ENCODE data around the gene ERMARD.

The ERMARD gene

GRCh38 chr6:169811521-169812256 is 60.3 kb downstream of the ERMARD start:
- no peak for DNase-seq (ENCODE audit: low read depth)
- TF ChIP-seq MYC (IDR thresholded peaks at IDR 0.05; ENCODE audit: low read depth, low read length) (no peak), POLR2A (IDR thresholded peaks at IDR 0.05; ENCODE audit: extremely low read depth, insufficient read length) (no peak), MAX (IDR thresholded peaks at IDR 0.05; ENCODE audit: low read depth, low read length) (no peak), CTCF (IDR thresholded peaks at IDR 0.05; ENCODE audit: low read depth, low read length) (no peak)
- H3K4me3 ChIP-seq (ENCODE audit: low read depth, low read length): no peak overlapping the region

- H3K4me3 ChIP-seq (ENCODE audit: low read depth, low read length): no peak overlapping the region
- no peak for DNase-seq (ENCODE audit: low read depth)
- TF ChIP-seq MYC (IDR thresholded peaks at IDR 0.05; ENCODE audit: low read depth, low read length) (no peak), MAX (IDR thresholded peaks at IDR 0.05; ENCODE audit: low read depth, low read length) (no peak), POLR2A (IDR thresholded peaks at IDR 0.05; ENCODE audit: extremely low read depth, insufficient read length) (no peak), CTCF (IDR thresholded peaks at IDR 0.05; ENCODE audit: low read depth, low read length) (no peak)
These were observed 60.8 kb downstream of the ERMARD start for GRCh38 chr6:169812257-169812644.

GRCh38 chr6:169813969-169814368 is 62.5 kb downstream of the ERMARD start:
- no peak for TF ChIP-seq MAX (IDR thresholded peaks at IDR 0.05; ENCODE audit: low read depth, low read length)
- no peak overlapping the region for H3K4me3 ChIP-seq (ENCODE audit: low read depth, low read length)

GRCh38 chr6:169816054-169816453 is 64.6 kb downstream of the ERMARD start:
- no peak overlapping the region for H3K4me3 ChIP-seq (ENCODE audit: low read depth, low read length)
- TF ChIP-seq POLR2A (IDR thresholded peaks at IDR 0.05; ENCODE audit: extremely low read depth, insufficient read length): no peak
- no peak for TF ChIP-seq MAX (IDR thresholded peaks at IDR 0.05; ENCODE audit: low read depth, low read length)
- TF ChIP-seq MYC (IDR thresholded peaks at IDR 0.05; ENCODE audit: low read depth, low read length): no peak
- no peak for TF ChIP-seq CTCF (IDR thresholded peaks at IDR 0.05; ENCODE audit: low read depth, low read length)
- no peak for DNase-seq (ENCODE audit: low read depth)

More at GRCh38 chr6:169813969-169814368, 62.5 kb downstream of the ERMARD start:
- no peak for DNase-seq (ENCODE audit: low read depth)

- TF ChIP-seq MAX (IDR thresholded peaks at IDR 0.05; ENCODE audit: low read depth, low read length): no peak
- no peak for TF ChIP-seq CTCF (IDR thresholded peaks at IDR 0.05; ENCODE audit: low read depth, low read length)
- no peak for TF ChIP-seq POLR2A (IDR thresholded peaks at IDR 0.05; ENCODE audit: extremely low read depth, insufficient read length)
- no peak for TF ChIP-seq MYC (IDR thresholded peaks at IDR 0.05; ENCODE audit: low read depth, low read length)
- DNase-seq (ENCODE audit: low read depth): no peak
- no peak overlapping the region for H3K4me3 ChIP-seq (ENCODE audit: low read depth, low read length)
These were observed 65.6 kb downstream of the ERMARD start for GRCh38 chr6:169816975-169817374.

GRCh38 chr6:169820358-169820757 is 68.9 kb downstream of the ERMARD start:
- no peak for DNase-seq (ENCODE audit: low read depth)
- TF ChIP-seq MYC (IDR thresholded peaks at IDR 0.05; ENCODE audit: low read depth, low read length) (no peak), MAX (IDR thresholded peaks at IDR 0.05; ENCODE audit: low read depth, low read length) (no peak), CTCF (IDR thresholded peaks at IDR 0.05; ENCODE audit: low read depth, low read length) (no peak), POLR2A (IDR thresholded peaks at IDR 0.05; ENCODE audit: extremely low read depth, insufficient read length) (no peak)
- H3K4me3 ChIP-seq (ENCODE audit: low read depth, low read length): no peak overlapping the region

All from NB4 (cell line).